Sigmoid colon (tissue), 4 donors: ENCODE results near the gene TMEM141.

ENCODE experiments used
- EP300 ChIP-seq, 4 donors: sonication (generic); formaldehyde crosslinking; IDR thresholded peaks; one replicate each; pipeline ENCODE4 v1.6.1; 2017; ENCODE audit warnings: antibody characterized with exemption in 4 of 4
- POLR2A ChIP-seq, 2 donors: fragments of 450-650 bp; IDR thresholded peaks; one replicate each; pipeline ENCODE4 v1.6.1; 2016; ENCODE audit warnings: antibody characterized with exemption in 2 of 2, mild to moderate bottlenecking in 2 of 2, moderate library complexity in 2 of 2
- POLR2AphosphoS5 ChIP-seq, 4 donors: sonication (generic); formaldehyde crosslinking; IDR thresholded peaks; one replicate each; pipeline ENCODE4 v1.6.1; 2017; ENCODE audit warnings: antibody characterized with exemption in 4 of 4
- TF ChIP-seq, protein P1 (sequence below), 4 experiments: fragments of 450-650 bp in 3 of 4; fragments of 200-600 bp in 1 of 4; IDR thresholded peaks; one replicate each; pipeline ENCODE4 v1.5.1; 2016 to 2019; ENCODE audit warnings: antibody characterized with exemption in 4 of 4, mild to moderate bottlenecking in 3 of 4, moderate library complexity in 2 of 4

DNA sequence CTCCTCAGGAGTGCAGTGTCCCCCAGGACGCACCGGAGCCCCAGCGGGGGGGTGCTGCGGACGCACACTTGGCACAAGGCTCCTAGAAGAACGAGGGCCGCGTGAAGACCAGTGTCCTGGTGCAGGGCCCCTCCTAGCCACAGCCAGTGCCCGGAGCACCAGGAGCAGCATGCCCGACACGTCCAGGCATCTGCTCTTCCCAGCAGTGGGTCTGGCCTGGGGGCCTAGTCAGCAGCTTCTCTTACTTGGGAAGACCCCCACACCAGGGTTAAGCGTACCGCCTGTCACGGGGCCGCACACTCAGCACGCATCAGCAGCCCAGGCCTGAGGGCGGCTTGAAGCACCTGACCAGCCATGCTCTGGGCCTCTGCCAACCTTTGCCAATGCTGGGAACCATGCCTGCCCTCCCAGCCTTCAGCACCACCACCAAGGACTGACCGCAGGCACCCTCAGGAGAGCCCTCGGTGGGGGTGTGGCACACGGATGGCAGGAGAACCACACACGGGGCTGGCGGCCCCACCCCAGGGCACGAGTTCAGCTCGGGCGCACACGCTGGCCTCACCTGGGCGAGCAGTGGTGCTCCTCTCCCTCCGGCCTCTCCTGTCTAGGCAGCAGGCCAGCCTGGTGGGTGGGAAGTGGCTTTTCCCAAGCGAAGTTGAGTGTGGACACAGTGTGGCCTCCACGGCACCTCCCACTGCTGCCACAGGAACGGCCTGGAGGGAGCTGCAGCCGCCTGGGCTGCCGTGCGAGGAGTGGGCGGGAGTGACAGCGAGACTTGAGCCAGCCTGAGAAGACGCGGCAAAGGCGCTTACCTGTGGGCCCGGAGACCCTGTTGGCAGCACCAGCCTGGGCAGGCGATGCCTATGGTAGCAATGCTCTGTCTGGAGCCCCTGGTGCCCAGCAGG is 39.1 kb downstream of the TMEM141 start:
- TF ChIP-seq, protein P1, sequence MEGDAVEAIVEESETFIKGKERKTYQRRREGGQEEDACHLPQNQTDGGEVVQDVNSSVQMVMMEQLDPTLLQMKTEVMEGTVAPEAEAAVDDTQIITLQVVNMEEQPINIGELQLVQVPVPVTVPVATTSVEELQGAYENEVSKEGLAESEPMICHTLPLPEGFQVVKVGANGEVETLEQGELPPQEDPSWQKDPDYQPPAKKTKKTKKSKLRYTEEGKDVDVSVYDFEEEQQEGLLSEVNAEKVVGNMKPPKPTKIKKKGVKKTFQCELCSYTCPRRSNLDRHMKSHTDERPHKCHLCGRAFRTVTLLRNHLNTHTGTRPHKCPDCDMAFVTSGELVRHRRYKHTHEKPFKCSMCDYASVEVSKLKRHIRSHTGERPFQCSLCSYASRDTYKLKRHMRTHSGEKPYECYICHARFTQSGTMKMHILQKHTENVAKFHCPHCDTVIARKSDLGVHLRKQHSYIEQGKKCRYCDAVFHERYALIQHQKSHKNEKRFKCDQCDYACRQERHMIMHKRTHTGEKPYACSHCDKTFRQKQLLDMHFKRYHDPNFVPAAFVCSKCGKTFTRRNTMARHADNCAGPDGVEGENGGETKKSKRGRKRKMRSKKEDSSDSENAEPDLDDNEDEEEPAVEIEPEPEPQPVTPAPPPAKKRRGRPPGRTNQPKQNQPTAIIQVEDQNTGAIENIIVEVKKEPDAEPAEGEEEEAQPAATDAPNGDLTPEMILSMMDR (IDR thresholded peaks at IDR 0.05): no peak
- no peak for TF ChIP-seq POLR2AphosphoS5 (IDR thresholded peaks at IDR 0.05)
- no peak for TF ChIP-seq POLR2A (IDR thresholded peaks at IDR 0.05)
- TF ChIP-seq EP300 (IDR thresholded peaks at IDR 0.05): no peak
